ENCODE data around the gene IKZF4.
"Not testable (repeated sequence)": the region's sequence is repeated elsewhere in the genome, so short reads cannot be mapped to it uniquely, and the experiment has no call there.

DNA sequence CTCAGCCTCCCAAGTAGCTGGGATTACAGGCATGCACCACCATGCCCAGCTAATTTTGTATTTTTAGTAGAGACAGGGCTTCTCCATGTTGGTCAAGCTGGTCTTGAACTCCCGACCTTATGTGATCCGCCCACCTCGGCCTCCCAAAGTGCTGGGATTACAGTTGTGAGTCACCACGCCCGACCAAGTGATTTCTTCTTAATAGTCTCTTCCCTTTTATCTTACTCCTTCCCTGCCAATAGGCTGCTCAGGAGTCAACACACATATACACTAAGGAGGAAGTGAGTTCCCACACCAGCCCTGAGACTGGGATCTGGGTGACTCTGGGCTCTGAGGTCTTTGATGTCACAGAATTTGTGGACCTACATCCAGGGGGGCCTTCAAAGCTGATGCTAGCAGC lies 17.5 kb upstream of the IKZF4 start:
- not testable (repeated sequence) for TF ChIP-seq RAD21 (IDR thresholded peaks at IDR 0.05; ENCODE audit: low read depth); SIN3A (IDR thresholded peaks at IDR 0.05; ENCODE audit: low read depth); POLR2A (IDR thresholded peaks at IDR 0.05; ENCODE audit: borderline replicate concordance, extremely low read depth, insufficient read depth, insufficient read length); EZH2phosphoT487 (IDR thresholded peaks at IDR 0.05; ENCODE audit: borderline replicate concordance); CEBPB (IDR thresholded peaks at IDR 0.05; ENCODE audit: low read depth); ZFX (IDR thresholded peaks at IDR 0.05); POLR2AphosphoS5 (IDR thresholded peaks at IDR 0.05; ENCODE audit: low read depth, low read length); CBX3 (IDR thresholded peaks at IDR 0.05; ENCODE audit: low read depth); YY1 (IDR thresholded peaks at IDR 0.05; ENCODE audit: extremely low read depth, insufficient replicate concordance, low read depth, low read length); SP1 (IDR thresholded peaks at IDR 0.05; ENCODE audit: low read depth); EZH2 (IDR thresholded peaks at IDR 0.05); JUND (IDR thresholded peaks at IDR 0.05)
- TF ChIP-seq, protein P1, sequence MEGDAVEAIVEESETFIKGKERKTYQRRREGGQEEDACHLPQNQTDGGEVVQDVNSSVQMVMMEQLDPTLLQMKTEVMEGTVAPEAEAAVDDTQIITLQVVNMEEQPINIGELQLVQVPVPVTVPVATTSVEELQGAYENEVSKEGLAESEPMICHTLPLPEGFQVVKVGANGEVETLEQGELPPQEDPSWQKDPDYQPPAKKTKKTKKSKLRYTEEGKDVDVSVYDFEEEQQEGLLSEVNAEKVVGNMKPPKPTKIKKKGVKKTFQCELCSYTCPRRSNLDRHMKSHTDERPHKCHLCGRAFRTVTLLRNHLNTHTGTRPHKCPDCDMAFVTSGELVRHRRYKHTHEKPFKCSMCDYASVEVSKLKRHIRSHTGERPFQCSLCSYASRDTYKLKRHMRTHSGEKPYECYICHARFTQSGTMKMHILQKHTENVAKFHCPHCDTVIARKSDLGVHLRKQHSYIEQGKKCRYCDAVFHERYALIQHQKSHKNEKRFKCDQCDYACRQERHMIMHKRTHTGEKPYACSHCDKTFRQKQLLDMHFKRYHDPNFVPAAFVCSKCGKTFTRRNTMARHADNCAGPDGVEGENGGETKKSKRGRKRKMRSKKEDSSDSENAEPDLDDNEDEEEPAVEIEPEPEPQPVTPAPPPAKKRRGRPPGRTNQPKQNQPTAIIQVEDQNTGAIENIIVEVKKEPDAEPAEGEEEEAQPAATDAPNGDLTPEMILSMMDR (IDR thresholded peaks at IDR 0.05 in 2 of 3, conservative IDR thresholded peaks at IDR 0.05 in 1 of 3; ENCODE audit: borderline replicate concordance in 1 of 3, insufficient read depth in 1 of 3, low read depth in 2 of 3, low read length in 2 of 3): not testable (repeated sequence)

All from HCT116 (cell line).